Measurements from ENCODE around the gene CPEB3. TPM values are rescaled to one million over a fixed set of nuclear protein-coding genes. Genes with fewer than 3 reads are reported as not detected.

CPEB3 gene
- polyA plus RNA-seq, 1 experiment = 0.36 TPM

- ChIA-PET CTCF (interaction anchor here (1.1 kb wide), 1 partner anchor 323 kb away, joined by 3 read pairs; no protein-coding TSS in a partner anchor), POLR2A (interaction anchor here (1.0 kb wide), 1 partner anchor 10 kb away, joined by 4 read pairs; no protein-coding TSS in a partner anchor)
- no peak for TF ChIP-seq CTCF (IDR thresholded peaks at IDR 0.05; ENCODE audit: low read depth, low read length)
- no peak for DNase-seq (ENCODE audit: low read depth, low spot score)
- no peak overlapping the region for H3K27ac ChIP-seq (ENCODE audit: low read depth, low read length)
- no peak overlapping the region for H3K4me3 ChIP-seq (ENCODE audit: low read depth, low read length)
- no peaks in the 10 kb centered on the region for H3K27me3 ChIP-seq (ENCODE audit: control insufficient read depth, insufficient read depth, low read length)
- no peaks in the 10 kb centered on the region; the same call in 1 of the 2 replicates for H3K9me3 ChIP-seq (ENCODE audit: control insufficient read depth, insufficient read depth, low read length)
Measured at GRCh38 chr10:92111336-92111939, 179.4 kb downstream of the CPEB3 start.

GRCh38 chr10:92110039-92110794 is 180.7 kb downstream of the CPEB3 start:
- CTCF ChIA-PET = interaction anchor here (1.1 kb wide), 1 partner anchor 324 kb away, joined by 3 read pairs; no protein-coding TSS in a partner anchor
- Histone ChIP-seq H3K9me3 (ENCODE audit: control insufficient read depth, insufficient read depth, low read length) (no peaks in the 10 kb centered on the region; the same call in 1 of the 2 replicates), H3K27ac (ENCODE audit: low read depth, low read length) (no peak overlapping the region)

GRCh38 chr10:92108747-92109146 is 182.1 kb downstream of the CPEB3 start:
- TF ChIP-seq CTCF (IDR thresholded peaks at IDR 0.05; ENCODE audit: low read depth, low read length) = no peak
- DNase-seq (ENCODE audit: low read depth, low spot score) = no peak
- H3K4me3 ChIP-seq (ENCODE audit: low read depth, low read length) = no peak overlapping the region
- H3K27me3 ChIP-seq (ENCODE audit: control insufficient read depth, insufficient read depth, low read length) = no peaks in the 10 kb centered on the region
- POLR2A ChIA-PET = no interaction called here
- no peaks in the 10 kb centered on the region for H3K9me3 ChIP-seq (ENCODE audit: control insufficient read depth, insufficient read depth, low read length)
- CTCF ChIA-PET = interaction anchor here (0.5 to 1.1 kb wide), 5 partner anchors 21 to 516 kb away, joined by 3 to 4 read pairs (median 3); no protein-coding TSS in a partner anchor
- no peak overlapping the region for H3K27ac ChIP-seq (ENCODE audit: low read depth, low read length)

More at GRCh38 chr10:92110039-92110794, 180.7 kb downstream of the CPEB3 start:
- DNase-seq (ENCODE audit: low read depth, low spot score) = no peak
- no peaks in the 10 kb centered on the region for H3K27me3 ChIP-seq (ENCODE audit: control insufficient read depth, insufficient read depth, low read length)
- POLR2A ChIA-PET = interaction anchor here (0.5 to 1.0 kb wide), 4 partner anchors 9 to 131 kb away, joined by 3 to 5 read pairs (median 4); no protein-coding TSS in a partner anchor
- TF ChIP-seq CTCF (IDR thresholded peaks at IDR 0.05; ENCODE audit: low read depth, low read length) = no peak
- H3K4me3 ChIP-seq (ENCODE audit: low read depth, low read length) = no peak overlapping the region

GRCh38 chr10:92108120-92108519 is 182.8 kb downstream of the CPEB3 start:
- no peak for TF ChIP-seq CTCF (IDR thresholded peaks at IDR 0.05; ENCODE audit: low read depth, low read length)
- ChIA-PET POLR2A (interaction anchor here (0.6 kb wide), 2 partner anchors 26 to 114 kb away, joined by 3 read pairs; no protein-coding TSS in a partner anchor), CTCF (interaction anchor here (0.6 to 1.1 kb wide), 3 partner anchors 20 to 182 kb away, joined by 3 to 6 read pairs (median 4); no protein-coding TSS in a partner anchor)
- no peak for DNase-seq (ENCODE audit: low read depth, low spot score)
- no peaks in the 10 kb centered on the region for H3K9me3 ChIP-seq (ENCODE audit: control insufficient read depth, insufficient read depth, low read length)
- H3K27me3 ChIP-seq (ENCODE audit: control insufficient read depth, insufficient read depth, low read length) = no peaks in the 10 kb centered on the region
- H3K4me3 ChIP-seq (ENCODE audit: low read depth, low read length) = no peak overlapping the region
- no peak overlapping the region for H3K27ac ChIP-seq (ENCODE audit: low read depth, low read length)

All from AG04450 (cell line).